COLO668 (cell line): ENCODE data around the gene PAPOLG.
A peak's percentile ranks its signal among the peaks of the same experiment; 100 is the strongest.

Experiments used
- DNase-seq: peaks from one replicate; lab custom pipeline; 2025; ENCODE audit not compliant: unreplicated experiment; lab: John Stamatoyannopoulos, UW

The PAPOLG gene

GRCh38 chr2:60756097-60757087 lies at the start of gene PAPOLG:
TSS of gene PAPOLG (plus strand) at chr2:60756268. CDS start at chr2:60756479, 211 bp downstream.
- DNase-seq = peak; percentile 97

DNA sequence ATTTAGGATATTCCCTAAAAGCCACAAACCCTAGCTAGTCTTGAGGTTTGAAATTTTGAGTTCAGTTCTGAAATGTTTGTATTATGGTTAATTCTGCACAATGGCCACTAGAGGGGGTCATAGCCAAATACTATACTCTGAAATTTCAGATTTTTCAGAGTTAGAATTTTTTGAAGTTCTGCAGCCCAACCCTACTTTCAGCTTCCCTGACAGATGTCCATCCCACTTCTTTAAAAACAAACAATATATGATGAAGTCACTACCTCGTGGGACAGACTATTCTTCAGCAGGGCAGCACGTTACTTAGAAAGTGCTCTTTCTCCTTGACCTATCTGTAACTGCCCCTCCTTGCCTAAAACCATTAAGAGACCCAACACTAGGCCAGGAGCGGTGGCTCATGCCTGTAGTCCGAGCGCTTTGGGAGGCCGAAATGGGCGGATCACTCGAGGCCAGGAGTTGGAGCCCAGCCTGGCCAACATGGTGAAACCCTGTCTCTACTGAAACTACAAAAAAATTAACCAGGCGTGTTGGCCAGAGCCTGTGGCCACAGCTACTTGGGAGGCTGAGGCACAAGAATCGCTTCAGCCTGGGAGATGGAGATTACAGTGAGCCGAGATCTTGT lies 48.2 kb upstream of the PAPOLG start:
- DNase-seq = no peak

DNA sequence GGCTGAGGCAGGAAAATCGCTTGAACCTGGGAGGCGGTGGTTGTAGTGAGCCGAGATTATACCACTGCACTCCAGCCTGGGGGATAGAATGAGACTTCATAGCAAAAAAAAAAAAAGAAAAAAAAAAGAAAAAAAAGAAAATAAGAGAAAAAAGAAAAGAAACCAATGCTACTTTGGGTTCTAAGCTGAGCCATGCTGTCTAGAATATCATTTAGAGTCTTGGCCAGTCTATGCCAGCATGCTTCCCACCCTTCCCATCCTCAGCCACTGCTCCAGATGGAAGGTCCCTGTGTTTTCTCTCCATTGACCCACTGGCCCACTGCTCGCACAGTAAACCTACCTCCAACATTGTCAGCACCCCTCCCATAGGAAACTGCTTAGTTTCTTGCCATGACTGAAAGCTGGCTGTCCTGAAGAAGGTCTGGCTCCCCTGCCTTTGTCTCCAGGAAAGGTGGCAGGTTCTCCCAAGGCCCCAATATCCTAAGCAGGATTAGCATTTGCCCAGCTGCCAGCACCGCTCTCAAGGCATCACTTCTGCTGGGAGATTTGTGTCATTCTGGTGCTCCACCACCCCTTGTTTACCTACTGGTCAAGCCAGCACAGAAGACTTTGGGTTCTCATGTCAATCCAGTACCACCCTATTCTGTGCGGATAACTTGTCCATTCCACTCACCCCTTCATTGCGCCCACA lies 47.3 kb upstream of the PAPOLG start:
- DNase-seq = no peak

DNA sequence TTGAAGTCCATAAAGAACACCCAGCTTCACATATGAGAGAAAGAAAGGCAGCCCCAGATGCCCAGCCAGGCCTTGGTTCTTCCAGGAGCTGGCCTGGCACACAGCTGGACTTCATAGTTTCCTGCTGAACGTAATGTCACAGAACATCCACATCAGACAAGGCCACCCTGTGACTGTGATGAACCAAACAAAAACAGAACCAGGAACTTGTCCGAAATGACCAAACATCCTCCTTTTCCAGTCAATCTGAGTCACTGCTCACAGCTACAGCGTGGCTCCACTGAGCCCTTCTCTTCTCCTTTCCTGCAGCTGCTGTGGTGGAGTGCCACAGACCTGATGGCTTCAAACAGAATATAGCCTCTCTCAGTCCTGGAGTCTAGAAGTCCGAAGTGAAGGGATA lies 45.4 kb upstream of the PAPOLG start:
- DNase-seq = no peak

- no peak for DNase-seq
Measured at GRCh38 chr2:60715561-60715960, 40.5 kb upstream of the PAPOLG start.

DNA sequence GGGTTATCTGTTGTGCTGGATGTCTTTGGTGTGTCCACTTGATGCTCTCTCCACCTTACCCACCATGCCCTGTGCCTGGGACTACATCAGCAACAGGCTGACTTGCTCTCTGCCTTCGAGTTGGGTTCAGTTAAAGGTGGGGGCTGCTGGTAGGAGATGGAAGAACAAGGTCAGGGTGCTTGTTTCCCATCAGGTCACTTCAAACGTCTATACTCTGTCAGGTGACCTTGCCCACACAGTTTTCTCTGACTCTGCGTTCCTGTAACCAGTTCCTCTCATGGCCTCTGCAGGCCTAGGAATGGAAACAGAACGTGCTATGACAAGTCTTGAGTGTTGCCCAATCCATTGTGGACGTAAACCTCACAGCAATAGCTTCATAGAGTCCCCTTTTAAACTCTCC lies 38.4 kb upstream of the PAPOLG start:
- DNase-seq = no peak

- DNase-seq = no peak
Measured at GRCh38 chr2:60719331-60719730, 36.7 kb upstream of the PAPOLG start.

DNA sequence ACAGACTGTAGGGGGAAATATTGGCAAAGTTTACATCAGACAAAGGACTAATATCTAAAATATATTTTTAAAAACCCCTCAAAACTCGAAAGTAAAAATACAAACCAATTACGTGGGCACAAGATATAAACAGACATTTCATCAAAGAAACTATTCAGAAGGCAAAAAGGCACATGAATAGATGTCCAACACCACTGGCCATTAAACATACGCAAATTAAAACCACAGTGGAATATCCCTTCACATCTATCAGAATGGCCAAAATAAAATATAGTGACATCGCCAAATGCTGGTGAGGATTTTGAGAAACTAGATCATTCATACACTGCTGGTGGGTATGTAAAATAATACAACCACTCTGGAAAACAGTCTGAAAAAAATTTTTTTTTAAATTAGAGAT lies 30.6 kb upstream of the PAPOLG start:
- DNase-seq = no peak

DNA sequence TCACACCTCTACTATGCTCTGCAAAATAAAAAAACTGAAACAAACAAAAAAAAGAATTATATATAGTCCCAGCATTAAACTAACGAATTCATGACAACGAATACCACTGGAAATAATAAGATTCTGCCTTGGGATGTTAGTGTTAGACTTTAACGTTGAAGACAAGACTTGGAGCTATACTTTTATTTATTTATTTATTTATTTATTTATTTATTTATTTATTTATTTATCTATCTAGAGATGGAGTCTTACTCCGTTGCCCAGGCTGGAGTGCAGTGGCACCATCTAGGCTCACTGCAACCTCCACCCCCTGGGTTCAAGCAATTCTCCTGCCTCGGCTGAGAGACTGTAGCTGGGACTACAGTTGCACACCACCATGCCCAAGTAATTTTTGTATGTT lies 27.2 kb upstream of the PAPOLG start:
- no peak for DNase-seq

DNA sequence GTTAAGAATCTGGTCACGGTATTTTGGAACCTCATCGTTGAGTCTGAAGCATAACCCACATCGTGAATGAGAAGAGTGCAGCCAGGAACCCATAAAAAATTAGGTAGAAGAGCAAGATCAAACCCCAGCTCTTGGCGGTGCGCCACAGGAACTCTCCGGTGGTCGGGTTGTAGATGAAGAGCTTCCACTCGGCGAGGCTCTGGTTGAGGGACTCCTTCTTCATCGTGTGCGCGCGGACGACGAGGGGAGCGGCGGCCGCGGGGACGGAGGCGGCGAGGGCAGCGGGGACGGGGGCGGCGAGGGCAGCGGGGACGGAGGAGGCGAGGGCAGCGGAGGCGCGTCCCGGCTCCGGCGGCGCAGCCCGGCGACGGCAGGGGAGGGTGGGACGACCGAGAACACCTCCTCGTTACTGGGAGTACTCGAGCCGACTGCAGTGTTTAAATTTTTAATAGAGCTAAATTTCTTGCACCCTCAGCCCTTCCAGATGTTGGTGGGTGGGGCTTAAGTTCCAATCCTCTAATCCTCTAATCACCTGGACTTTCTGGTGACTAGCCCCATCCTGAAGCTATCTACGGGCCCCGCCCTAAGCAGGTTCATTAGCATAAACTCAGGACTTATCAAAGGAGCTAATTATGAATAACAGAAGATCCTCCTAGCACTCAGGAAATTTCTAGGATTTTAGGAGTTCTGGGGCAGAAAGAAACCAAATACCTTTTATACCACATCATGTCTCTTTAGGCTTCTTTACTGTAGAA lies 20.4 kb upstream of the PAPOLG start:
- DNase-seq = peak; percentile 26

- no peak for DNase-seq
Measured at GRCh38 chr2:60738679-60739078, 17.4 kb upstream of the PAPOLG start.

DNA sequence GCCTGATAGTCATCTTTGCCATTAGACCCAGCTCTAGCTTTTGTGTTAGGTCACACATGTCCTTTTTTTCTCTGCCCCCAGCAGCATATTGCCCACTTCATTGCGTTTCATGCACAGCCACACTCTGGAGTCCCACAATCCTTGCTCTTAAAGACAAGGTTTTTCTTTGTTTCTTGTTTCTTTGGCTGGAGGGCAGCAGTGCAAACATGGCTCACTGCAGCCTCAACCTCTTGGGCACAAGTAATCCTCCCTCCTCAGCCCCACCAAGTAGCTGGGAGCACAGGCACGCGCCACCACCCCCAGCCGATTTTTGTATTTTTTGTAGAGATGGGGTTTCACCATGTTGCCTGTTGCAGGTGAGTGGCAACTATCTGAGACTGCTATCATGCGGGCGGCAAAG lies 16.9 kb upstream of the PAPOLG start:
- no peak for DNase-seq

DNA sequence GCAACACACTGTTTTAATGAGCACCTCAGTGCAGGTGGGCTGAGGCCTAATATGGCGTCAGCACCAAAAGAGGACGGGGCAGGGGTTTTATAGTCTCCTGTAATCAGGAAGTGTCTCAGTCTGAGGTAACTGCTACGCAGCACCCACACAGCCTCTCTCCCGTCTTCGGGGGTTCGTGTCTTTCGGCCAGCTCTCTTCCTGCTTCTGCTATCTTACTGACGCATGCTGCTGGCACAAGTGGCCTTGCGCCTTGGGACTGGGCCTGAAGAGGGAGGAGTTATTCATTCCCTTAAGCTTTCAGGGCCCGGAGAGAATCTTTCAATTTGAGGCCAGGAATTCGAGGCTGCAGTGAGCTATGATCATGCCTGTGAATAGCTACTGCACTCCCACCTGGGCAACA lies 14.5 kb upstream of the PAPOLG start:
- no peak for DNase-seq

DNA sequence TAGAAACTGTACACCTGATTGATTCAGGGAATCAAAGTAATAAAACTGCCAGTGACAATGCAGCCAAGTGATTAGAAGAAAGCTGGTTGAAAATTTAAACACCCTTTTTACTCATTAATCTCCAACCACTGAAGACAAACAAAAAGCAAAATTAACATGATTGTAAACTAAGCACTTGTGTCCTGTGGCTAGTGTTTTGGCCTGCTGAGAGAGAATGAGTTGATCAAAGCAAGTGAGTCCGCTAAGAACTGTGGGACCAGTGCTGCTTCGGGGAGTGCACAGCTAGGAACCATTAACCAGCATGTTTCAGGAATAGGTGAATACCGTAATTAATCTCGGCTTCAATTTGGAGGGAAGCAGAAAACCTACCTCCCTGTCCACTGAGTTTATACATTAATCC lies 13.6 kb upstream of the PAPOLG start:
- DNase-seq = no peak

- no peak for DNase-seq
Measured at GRCh38 chr2:60745330-60745729, 10.7 kb upstream of the PAPOLG start.

GRCh38 chr2:60745761-60746160 lies 10.3 kb upstream of the PAPOLG start:
- DNase-seq = no peak

DNA sequence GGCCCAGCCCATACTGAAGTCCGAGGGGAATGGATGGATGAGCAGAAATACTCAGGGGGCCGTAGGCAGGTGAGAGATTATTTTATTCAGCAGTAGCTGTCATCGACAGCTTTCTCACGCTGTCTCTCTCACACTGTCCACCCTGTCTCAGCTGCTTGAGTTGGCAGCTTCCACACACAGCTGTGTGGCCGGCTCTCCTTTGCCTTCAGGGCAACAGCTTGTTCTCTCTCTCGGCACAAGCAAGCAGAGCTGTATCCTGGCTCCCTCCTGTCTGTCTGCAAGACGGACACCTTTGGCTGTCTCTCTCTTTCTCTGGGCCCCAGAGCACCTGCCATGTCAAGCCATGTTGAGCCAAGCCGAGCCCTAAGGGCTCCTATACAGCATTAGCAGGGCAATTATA lies 9.8 kb upstream of the PAPOLG start:
- no peak for DNase-seq

GRCh38 chr2:60759654-60760053 lies 3.6 kb downstream of the PAPOLG start:
- DNase-seq = no peak

GRCh38 chr2:60764736-60765534 lies 8.9 kb downstream of the PAPOLG start:
- no peak for DNase-seq

GRCh38 chr2:60766283-60766682 lies 10.2 kb downstream of the PAPOLG start:
- DNase-seq = no peak
